ENCODE results near the gene PLPP4. TPM values are rescaled to one million over a fixed set of nuclear protein-coding genes. Genes with fewer than 3 reads are reported as not detected.

Gene PLPP4
- total RNA-seq, 3 donors from 2014 or later, result not detected

DNA sequence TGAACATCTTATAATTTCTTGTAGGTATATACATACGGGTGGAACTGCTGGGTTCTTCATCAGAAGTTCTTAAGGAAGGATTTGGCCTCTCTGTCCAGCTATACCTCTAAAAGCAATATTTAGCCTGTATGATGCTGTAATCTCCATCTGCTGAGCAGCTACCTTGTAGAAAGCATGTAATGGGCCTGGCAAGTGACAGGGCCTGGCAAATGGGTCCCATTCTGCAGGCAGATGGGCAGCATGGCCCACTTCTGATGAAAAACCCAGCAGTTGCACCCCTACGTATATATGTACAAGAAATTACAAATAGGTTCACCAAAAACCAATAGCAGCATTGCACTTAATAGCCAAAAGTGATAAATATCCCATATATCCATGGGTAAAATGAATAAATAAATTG is 9.0 kb downstream of the PLPP4 start:
- peaks cover 0 to 10% of the 10 kb centered on the region in 2 donors for H3K27me3 ChIP-seq
- no peak overlapping the region for H3K27ac ChIP-seq
- no peak for DNase-seq (ENCODE audit: low spot score in 2 of 2)
- H3K4me3 ChIP-seq, result no peak overlapping the region
- intact Hi-C loops (cut with DNase I; ENCODE audit: low total_unique reads), result no loop called here
- no peaks in the 10 kb centered on the region for H3K36me3 ChIP-seq
- H3K4me1 ChIP-seq, result no peaks in the 10 kb centered on the region
- TF ChIP-seq POLR2AphosphoS5 (IDR thresholded peaks at IDR 0.05), result no peak
- no peak for TF ChIP-seq POLR2A (IDR thresholded peaks at IDR 0.05)
- TF ChIP-seq CTCF (IDR thresholded peaks at IDR 0.05), result no peak
- no peaks in the 10 kb centered on the region for H3K9me3 ChIP-seq

DNA sequence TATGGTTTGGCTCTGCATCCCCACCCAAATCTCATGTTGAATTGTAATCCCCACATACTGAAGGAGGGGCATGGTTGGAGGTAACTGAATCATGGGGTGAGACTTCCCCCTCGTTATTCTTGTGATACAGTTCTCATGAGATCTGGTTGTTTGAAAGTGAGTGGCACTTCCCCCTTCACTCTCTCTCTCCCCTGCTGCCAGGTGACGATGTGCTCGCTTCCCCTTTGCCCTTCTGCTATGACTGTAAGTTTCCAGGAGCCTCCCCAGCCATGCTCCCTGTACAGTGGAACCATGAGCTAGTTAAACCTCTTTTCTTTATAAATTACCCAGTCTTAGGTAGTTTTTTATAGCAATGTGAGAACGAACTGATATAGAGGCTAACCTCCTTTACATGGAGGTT is 16.6 kb downstream of the PLPP4 start:
- H3K27me3 ChIP-seq, result no peaks in the 10 kb centered on the region
- H3K27ac ChIP-seq, result no peak overlapping the region
- no peak overlapping the region for H3K4me3 ChIP-seq
- TF ChIP-seq CTCF (IDR thresholded peaks at IDR 0.05) (no peak), POLR2A (IDR thresholded peaks at IDR 0.05) (no peak), POLR2AphosphoS5 (IDR thresholded peaks at IDR 0.05) (no peak)
- intact Hi-C loops (cut with DNase I; ENCODE audit: low total_unique reads), result no loop called here
- H3K36me3 ChIP-seq, result no peaks in the 10 kb centered on the region
- DNase-seq (ENCODE audit: low spot score in 2 of 2), result no peak
- no peaks in the 10 kb centered on the region for H3K4me1 ChIP-seq
- no peaks in the 10 kb centered on the region for H3K9me3 ChIP-seq

- Histone ChIP-seq H3K27ac (no peak overlapping the region), H3K4me3 (no peak overlapping the region), H3K36me3 (no peaks in the 10 kb centered on the region), H3K9me3 (no peaks in the 10 kb centered on the region), H3K4me1 (no peaks in the 10 kb centered on the region), H3K27me3 (no peaks in the 10 kb centered on the region)
- no peak for TF ChIP-seq POLR2AphosphoS5 (IDR thresholded peaks at IDR 0.05)
- TF ChIP-seq POLR2A (IDR thresholded peaks at IDR 0.05), result no peak
- TF ChIP-seq CTCF (IDR thresholded peaks at IDR 0.05), result no peak
- DNase-seq (ENCODE audit: low spot score in 2 of 2), result no peak
- intact Hi-C loops (cut with DNase I; ENCODE audit: low total_unique reads), result no loop called here
Observed at GRCh38 chr10:120474956-120475355, 17.9 kb downstream of the PLPP4 start.

- DNase-seq (ENCODE audit: low spot score in 2 of 2), result no peak
- no peaks in the 10 kb centered on the region for H3K4me1 ChIP-seq
- intact Hi-C loops (cut with DNase I; ENCODE audit: low total_unique reads), result no loop called here
- no peaks in the 10 kb centered on the region for H3K36me3 ChIP-seq
- H3K4me3 ChIP-seq, result no peak overlapping the region
- TF ChIP-seq CTCF (IDR thresholded peaks at IDR 0.05), result no peak
- TF ChIP-seq POLR2A (IDR thresholded peaks at IDR 0.05), result no peak
- TF ChIP-seq POLR2AphosphoS5 (IDR thresholded peaks at IDR 0.05), result no peak
- no peaks in the 10 kb centered on the region for H3K27me3 ChIP-seq
- no peaks in the 10 kb centered on the region for H3K9me3 ChIP-seq
- H3K27ac ChIP-seq, result no peak overlapping the region
Observed at GRCh38 chr10:120475844-120476791, 19.1 kb downstream of the PLPP4 start.

- Histone ChIP-seq H3K9me3 (no peaks in the 10 kb centered on the region), H3K36me3 (no peaks in the 10 kb centered on the region), H3K27ac (no peak overlapping the region), H3K4me1 (no peaks in the 10 kb centered on the region), H3K27me3 (no peaks in the 10 kb centered on the region), H3K4me3 (no peak overlapping the region)
- TF ChIP-seq POLR2A (IDR thresholded peaks at IDR 0.05) (no peak), CTCF (IDR thresholded peaks at IDR 0.05) (no peak), POLR2AphosphoS5 (IDR thresholded peaks at IDR 0.05) (no peak)
- intact Hi-C loops (cut with DNase I; ENCODE audit: low total_unique reads), result no loop called here
- DNase-seq (ENCODE audit: low spot score in 2 of 2), result no peak
Observed at GRCh38 chr10:120477021-120477742, 20.2 kb downstream of the PLPP4 start.
